HCT116 (cell line): Measurements from ENCODE around the gene TNFRSF8.

Source experiments
- EZH2 ChIP-seq: fragments of 200-600 bp; sonication (generic); IDR thresholded peaks from 2 replicates; pipeline ENCODE4 v1.6.1; 2017; ENCODE audit warnings: antibody characterized with exemption, mixed run types
- EZH2phosphoT487 ChIP-seq: fragments of 200-600 bp; IDR thresholded peaks from 2 replicates; pipeline ENCODE4 v1.6.1; 2018; ENCODE audit warnings: antibody characterized with exemption, borderline replicate concordance
- JUND ChIP-seq: IDR thresholded peaks from 2 replicates; pipeline ENCODE4 v1.6.1; 2012
- POLR2A ChIP-seq: IDR thresholded peaks from 2 replicates; pipeline ENCODE4 v1.7.0; 2011; ENCODE audit warnings: borderline replicate concordance; ENCODE audit not compliant: insufficient read depth, insufficient read length; ENCODE audit errors: extremely low read depth
- POLR2AphosphoS5 ChIP-seq: IDR thresholded peaks from 2 replicates; pipeline ENCODE4 v1.6.1; 2011; ENCODE audit warnings: mild to moderate bottlenecking, low read depth, low read length, moderate library complexity
- SRF ChIP-seq: IDR thresholded peaks from 2 replicates; pipeline ENCODE4 v1.6.1; 2012; ENCODE audit warnings: low read depth
- YY1 ChIP-seq: IDR thresholded peaks from 2 replicates; pipeline ENCODE4 v1.6.1; 2011; ENCODE audit warnings: low read length, low read depth, moderate library complexity, mild to moderate bottlenecking; ENCODE audit not compliant: insufficient replicate concordance; ENCODE audit errors: extremely low read depth
- ZFX ChIP-seq: fragments of 450-650 bp; IDR thresholded peaks from 2 replicates; pipeline ENCODE4 v1.6.1; 2017
- ZNF274 ChIP-seq: fragments of 200-500 bp; sonication (Bioruptor generic); IDR thresholded peaks from 2 replicates; pipeline ENCODE4 v1.6.1; 2014; ENCODE audit warnings: mild to moderate bottlenecking, low read depth, low read length, inconsistent platforms
- TF ChIP-seq, protein P1 (sequence below), 3 experiments: fragments of 200-600 bp in 1 of 3; sonication (generic) in 1 of 3; IDR thresholded peaks in 2 of 3; conservative IDR thresholded peaks in 1 of 3; 2 replicates each; pipeline ENCODE4 v1.5.1; 2012 to 2017; ENCODE audit warnings: low read depth in 2 of 3, low read length in 2 of 3, antibody characterized with exemption in 1 of 3, borderline replicate concordance in 1 of 3, control low read depth in 1 of 3, mild to moderate bottlenecking in 1 of 3, mixed read lengths in 1 of 3, mixed run types in 1 of 3, moderate library complexity in 1 of 3; ENCODE audit not compliant: insufficient read depth in 1 of 3

DNA sequence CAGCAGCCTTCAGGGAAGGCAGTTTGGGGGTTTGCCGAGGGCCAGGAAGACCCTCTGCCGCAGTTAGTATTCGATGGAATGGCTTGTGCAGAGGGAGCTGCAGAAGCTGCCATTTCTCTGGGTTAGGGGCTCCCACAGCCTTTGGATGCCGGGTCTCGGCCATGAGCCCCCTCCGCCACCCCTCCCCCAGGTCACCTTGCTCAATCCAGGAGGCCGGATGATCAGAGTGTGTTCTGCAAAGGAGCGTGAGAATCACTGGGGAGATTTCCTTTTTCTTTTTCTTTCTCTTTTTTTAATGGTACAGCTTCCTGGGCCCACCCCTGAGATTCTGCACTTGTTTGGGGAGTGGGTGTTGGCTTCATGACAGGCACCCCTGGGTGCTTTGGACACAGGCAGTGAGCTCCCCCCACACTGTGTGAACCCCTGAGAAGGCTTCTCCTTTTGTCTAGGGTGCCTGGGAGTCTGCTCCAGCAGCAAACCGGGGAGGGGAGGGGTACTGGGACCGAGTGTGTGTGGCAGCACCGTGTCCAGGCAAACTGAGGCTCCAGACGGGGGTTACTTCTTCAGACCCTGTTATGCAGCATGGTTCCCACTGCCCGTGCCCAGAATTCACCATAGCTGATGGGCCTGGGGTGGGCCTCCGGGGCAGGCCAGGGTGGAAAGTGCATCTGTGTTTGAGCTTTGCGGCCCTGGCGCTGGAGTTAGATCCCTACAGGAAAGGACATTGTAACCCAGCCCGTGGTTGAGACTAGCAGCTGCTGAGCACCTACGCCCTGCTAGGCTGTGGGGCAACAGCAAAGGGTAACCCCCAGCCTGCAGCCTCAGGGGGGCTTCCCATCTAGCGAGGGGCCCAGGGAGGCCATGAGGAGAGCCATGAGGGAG, 122.2 kb downstream of the TNFRSF8 start:
- TF ChIP-seq EZH2phosphoT487 (no peak), POLR2AphosphoS5 (no peak), SRF (no peak), ZNF274 (no peak), EZH2 (no peak), ZFX (no peak), JUND (no peak), YY1 (no peak), POLR2A (no peak)
- TF ChIP-seq, protein P1, sequence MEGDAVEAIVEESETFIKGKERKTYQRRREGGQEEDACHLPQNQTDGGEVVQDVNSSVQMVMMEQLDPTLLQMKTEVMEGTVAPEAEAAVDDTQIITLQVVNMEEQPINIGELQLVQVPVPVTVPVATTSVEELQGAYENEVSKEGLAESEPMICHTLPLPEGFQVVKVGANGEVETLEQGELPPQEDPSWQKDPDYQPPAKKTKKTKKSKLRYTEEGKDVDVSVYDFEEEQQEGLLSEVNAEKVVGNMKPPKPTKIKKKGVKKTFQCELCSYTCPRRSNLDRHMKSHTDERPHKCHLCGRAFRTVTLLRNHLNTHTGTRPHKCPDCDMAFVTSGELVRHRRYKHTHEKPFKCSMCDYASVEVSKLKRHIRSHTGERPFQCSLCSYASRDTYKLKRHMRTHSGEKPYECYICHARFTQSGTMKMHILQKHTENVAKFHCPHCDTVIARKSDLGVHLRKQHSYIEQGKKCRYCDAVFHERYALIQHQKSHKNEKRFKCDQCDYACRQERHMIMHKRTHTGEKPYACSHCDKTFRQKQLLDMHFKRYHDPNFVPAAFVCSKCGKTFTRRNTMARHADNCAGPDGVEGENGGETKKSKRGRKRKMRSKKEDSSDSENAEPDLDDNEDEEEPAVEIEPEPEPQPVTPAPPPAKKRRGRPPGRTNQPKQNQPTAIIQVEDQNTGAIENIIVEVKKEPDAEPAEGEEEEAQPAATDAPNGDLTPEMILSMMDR (IDR thresholded peaks at IDR 0.05 in 2 of 3, conservative IDR thresholded peaks at IDR 0.05 in 1 of 3; ENCODE audit: borderline replicate concordance in 1 of 3, insufficient read depth in 1 of 3, low read depth in 2 of 3, low read length in 2 of 3): no peak
